ENCODE results near the gene PLXNA4.

The PLXNA4 gene

GRCh38 chr7:132433301-132433700 lies 143.0 kb downstream of the PLXNA4 start:
- no peaks in the 10 kb centered on the region for H3K9me3 ChIP-seq
- H3K27me3 ChIP-seq = no peaks in the 10 kb centered on the region
- peaks cover 74% of the 10 kb centered on the region for H3K4me1 ChIP-seq

GRCh38 chr7:132430861-132431822 lies 145.1 kb downstream of the PLXNA4 start:
- Histone ChIP-seq H3K36me3 (no peaks in the 10 kb centered on the region), H3K4me1 (peaks cover 68% of the 10 kb centered on the region), H3K9me3 (no peaks in the 10 kb centered on the region), H3K4me3 (ENCODE audit: low read depth, low read length) (no peak overlapping the region), H3K27me3 (no peaks in the 10 kb centered on the region)
- no peak for TF ChIP-seq CTCF (IDR thresholded peaks at IDR 0.05; ENCODE audit: low read depth, low read length)
- DNase-seq = peak; percentile 78

More at GRCh38 chr7:132433301-132433700, 143.0 kb downstream of the PLXNA4 start:
- no peak for TF ChIP-seq CTCF (IDR thresholded peaks at IDR 0.05; ENCODE audit: low read depth, low read length)
- Histone ChIP-seq H3K36me3 (no peaks in the 10 kb centered on the region), H3K4me3 (ENCODE audit: low read depth, low read length) (no peak overlapping the region)
- no peak for DNase-seq

GRCh38 chr7:132430041-132430855 lies 146.0 kb downstream of the PLXNA4 start:
- peak; percentile 35 for DNase-seq
- no peak for TF ChIP-seq CTCF (IDR thresholded peaks at IDR 0.05; ENCODE audit: low read depth, low read length)

GRCh38 chr7:132429181-132429580 lies 147.1 kb downstream of the PLXNA4 start:
- no peak for TF ChIP-seq CTCF (IDR thresholded peaks at IDR 0.05; ENCODE audit: low read depth, low read length)
- no peaks in the 10 kb centered on the region for H3K36me3 ChIP-seq
- no peaks in the 10 kb centered on the region for H3K9me3 ChIP-seq
- no peak for DNase-seq
- H3K4me1 ChIP-seq = peaks cover 67% of the 10 kb centered on the region
- H3K27me3 ChIP-seq = no peaks in the 10 kb centered on the region
- H3K4me3 ChIP-seq (ENCODE audit: low read depth, low read length) = no peak overlapping the region

More at GRCh38 chr7:132430041-132430855, 146.0 kb downstream of the PLXNA4 start:
- Histone ChIP-seq H3K27me3 (no peaks in the 10 kb centered on the region), H3K4me1 (peaks cover 71% of the 10 kb centered on the region), H3K36me3 (no peaks in the 10 kb centered on the region), H3K9me3 (no peaks in the 10 kb centered on the region), H3K4me3 (ENCODE audit: low read depth, low read length) (no peak overlapping the region)

- Histone ChIP-seq H3K4me3 (ENCODE audit: low read depth, low read length) (no peak overlapping the region), H3K4me1 (peaks cover 67% of the 10 kb centered on the region), H3K9me3 (no peaks in the 10 kb centered on the region), H3K36me3 (no peaks in the 10 kb centered on the region), H3K27me3 (no peaks in the 10 kb centered on the region)
- peak; percentile 38 for DNase-seq
- no peak for TF ChIP-seq CTCF (IDR thresholded peaks at IDR 0.05; ENCODE audit: low read depth, low read length)
These were observed 147.9 kb downstream of the PLXNA4 start for GRCh38 chr7:132428247-132428919.
